ENCODE results near the gene TPPP2.
A peak's percentile ranks its signal among the peaks of the same experiment; 100 is the strongest.
"Not testable (repeated sequence)": the region's sequence is repeated elsewhere in the genome, so short reads cannot be mapped to it uniquely, and the experiment has no call there.

Gene TPPP2

DNA sequence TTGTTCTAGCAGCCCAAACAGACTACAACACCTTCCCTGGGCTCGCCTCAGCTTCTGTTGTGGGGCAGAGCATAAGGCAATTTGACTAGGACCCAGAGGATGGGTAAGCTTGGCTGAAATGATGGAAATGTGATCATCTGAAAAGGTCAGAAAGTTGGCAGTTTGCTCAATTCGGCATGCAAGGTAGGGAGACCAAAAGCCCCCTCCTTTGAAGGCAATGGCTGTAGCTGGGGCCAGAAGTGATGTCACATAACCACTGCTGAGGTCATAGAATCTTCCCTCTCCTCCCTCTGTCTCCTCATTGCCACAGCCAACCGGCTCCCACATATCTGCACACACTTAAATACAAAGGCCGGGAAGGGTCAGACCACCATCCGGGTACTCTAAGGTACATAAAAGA is at the start of gene TPPP2:
TSS of gene TPPP2 (plus strand) at position 301 of the 400 bp plus-strand sequence. CDS start 365 bp downstream, outside the sequence.
- DNase-seq: no peak

DNA sequence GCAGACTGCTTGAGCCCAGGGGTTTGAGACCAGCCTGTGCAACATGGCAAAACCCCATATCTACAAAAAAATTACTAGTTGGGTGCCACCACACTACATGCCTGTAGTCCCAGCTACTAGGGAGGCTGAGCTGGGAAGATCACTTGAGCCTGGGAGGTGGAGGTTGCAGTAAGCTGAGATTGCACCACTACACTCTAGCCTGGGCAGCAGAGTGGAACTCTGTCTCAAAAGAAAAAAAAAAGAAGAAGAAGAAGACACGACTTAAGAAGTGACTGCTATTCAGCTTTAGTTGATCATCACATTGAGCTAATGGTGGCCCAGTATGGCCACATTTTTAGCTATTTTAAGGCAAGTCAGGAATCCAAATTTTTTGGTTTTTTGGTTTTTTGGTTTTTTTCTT is 49.1 kb upstream of the TPPP2 start:
- DNase-seq: no peak

DNA sequence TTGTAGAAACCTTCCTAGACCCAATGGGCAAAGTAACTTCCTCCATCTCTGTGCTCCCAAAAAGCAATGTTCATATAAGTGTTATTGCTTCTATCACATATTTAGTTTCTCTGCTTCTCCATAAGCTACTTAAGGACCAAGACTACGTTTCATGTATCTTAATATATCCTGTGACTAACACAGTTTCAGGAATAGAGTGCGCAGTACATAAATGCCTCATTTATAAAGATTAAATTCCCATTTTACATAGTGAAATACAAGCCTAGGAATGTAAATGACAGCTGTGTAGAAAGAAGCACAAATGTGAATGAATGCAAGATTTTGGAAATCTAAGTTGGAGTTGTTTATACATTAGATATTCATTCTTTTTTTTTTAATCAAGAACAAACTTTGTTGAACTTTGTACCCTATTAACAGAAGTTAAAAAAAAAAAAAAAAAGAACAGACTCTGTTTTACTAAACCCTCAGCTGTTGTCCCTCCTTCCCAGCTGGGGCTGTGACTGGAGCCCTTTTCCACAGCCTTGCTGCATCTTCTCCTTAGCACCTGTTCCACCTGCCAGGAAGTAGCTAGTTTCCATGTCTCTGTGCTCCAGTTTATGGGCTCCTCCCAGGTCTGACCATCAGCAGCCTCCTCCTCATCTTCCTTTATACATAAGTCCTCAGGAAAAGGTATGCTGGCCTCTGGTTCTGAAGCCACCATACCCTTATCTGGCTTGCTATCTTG is 47.2 kb upstream of the TPPP2 start:
- DNase-seq: no peak

DNA sequence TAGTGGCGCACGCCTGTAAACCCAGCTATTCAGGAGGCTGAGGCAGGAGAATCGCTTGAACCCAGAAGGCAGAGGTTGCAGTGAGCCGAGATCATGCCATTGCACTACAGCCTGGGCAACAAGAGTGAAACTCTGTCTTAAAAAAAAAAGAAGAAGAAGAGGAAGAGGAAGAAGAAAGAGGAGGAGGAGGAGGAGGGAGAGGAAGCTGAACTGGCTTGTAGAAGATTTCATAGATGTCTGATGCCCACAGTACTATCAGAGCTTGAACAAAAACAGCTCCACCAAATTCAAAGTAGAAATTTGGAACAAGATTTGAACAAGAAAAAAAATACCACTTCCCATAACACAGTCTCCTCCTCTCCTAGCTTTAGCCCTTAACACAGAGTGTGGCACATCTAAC is 44.4 kb upstream of the TPPP2 start:
- not testable (repeated sequence) for DNase-seq

DNA sequence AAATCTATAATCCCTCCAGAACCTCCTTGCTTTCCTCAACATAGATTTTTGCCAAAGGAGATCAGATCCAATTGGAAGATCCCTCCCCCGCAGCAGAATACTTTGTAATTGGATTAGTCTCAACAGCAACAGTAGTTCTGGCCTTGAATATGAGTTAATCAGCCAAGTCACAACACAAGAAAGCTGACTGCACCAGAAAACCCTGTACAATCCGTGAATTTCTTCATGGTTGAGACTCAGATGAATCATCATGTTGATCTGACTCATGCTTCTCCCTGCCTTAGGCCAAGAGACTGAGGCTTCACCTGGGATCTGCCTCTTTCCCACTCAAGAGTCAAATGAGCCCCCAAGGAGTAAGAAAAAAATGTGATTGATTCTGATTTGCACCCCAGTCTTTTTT is 43.2 kb upstream of the TPPP2 start:
- peak; percentile 86 for DNase-seq

DNA sequence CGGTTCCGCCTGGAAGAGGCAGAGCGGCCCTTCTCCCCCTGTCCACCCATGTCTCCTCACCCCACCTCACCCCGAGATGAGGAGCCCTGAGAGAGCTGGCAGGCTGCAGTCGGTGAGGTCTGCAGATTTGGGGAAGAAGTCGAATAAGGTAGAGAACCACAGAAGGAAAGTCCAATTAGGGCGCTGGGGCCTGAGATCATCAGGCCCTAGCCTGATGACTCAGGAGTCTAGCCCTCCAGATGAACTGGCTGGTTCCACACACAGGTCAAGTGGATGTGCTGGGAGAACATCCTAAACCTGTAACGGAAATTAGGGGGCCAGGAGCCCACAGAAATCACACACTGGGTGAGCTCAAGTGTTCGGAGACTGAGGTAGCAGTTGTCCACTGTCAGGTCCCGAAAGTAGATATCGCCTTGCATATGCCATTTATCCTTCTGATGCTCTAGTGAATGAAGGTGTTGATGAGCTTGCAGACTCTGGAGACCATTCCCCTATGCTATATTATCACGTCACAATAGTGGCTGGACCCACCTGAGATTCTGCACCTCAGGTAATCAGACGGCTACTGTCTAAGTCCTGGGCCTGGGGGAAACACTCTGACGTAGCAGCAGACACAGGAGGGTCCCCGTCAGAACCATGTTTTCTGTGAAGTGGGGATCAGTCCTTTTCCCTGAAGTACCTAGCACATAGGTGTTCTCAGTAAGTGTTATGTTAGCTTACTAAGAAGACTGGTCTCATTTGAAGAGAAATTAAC is 41.1 kb upstream of the TPPP2 start:
- DNase-seq: no peak

DNA sequence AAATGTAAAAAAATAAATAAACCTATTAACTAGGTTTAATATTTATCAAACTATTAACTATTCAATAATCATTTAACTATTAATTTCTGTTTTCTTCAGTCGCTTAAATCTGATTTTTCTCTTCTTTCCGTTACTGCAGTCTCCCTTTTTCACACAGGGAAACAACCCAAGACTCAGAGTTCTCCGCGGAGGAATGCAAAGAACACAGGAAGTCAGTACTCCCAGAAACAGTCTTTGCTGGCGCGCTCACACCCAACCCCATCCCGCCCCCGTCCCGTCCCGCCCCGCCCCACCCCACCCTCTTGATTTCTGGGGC is 40.6 kb upstream of the TPPP2 start:
- DNase-seq: no peak

DNA sequence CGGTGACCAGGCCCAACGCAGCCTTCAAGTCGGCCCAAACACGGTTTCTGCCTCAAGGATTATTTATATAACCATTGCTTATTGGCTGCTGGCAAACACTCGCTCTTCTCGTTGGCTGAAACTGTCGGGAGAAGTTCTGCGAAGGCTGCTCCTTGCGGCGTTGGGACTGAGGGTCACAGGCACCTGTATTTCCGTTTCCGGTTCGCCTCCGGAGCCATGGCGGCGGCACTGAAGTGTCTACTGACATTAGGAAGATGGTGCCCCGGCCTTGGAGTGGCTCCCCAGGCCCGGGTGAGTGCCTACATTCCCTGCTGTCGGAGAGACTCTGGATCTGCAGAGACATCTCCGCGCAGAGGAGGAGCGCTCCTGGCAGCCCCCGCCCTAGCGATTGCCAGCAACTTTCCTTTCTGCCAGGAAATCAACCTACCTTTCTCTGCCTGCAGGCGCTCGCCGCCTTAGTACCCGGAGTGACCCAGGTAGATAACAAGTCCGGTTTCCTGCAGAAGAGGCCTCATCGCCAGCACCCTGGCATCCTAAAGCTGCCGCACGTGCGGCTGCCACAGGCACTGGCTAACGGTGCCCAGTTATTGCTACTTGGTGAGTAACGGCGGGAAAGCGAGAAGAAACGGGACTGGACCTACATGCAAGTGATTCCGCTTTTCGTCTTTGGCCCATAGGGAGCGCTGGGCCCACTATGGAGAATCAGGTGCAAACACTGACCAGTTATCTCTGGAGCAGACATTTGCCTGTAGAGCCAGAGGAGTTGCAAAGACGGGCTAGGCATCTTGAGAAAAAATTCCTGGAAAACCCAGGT is 40.0 kb upstream of the TPPP2 start, which contains the start of gene METTL17:
TSS of gene METTL17 (plus strand) at position 194 of the 814 bp plus-strand sequence. CDS start at position 217, 23 bp downstream.
- peak; percentile 95 for DNase-seq

DNA sequence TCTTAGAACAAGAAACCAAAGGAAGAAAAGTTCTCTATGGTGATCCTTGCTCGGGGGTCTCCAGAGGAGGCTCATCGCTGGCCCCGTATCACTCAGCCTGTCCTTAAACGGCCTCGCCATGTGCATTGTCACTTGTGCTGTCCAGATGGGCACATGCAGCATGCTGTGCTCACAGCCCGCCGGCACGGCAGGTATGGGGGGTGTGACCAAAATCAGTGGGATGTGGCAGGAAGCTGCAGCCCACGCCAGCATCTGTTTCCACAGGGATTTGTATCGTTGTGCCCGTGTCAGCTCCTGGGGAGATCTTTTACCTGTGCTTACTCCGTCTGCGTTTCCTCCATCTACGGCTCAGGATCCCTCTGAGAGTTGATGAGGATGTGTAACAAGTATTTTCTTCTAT is 33.5 kb upstream of the TPPP2 start:
- no peak for DNase-seq

DNA sequence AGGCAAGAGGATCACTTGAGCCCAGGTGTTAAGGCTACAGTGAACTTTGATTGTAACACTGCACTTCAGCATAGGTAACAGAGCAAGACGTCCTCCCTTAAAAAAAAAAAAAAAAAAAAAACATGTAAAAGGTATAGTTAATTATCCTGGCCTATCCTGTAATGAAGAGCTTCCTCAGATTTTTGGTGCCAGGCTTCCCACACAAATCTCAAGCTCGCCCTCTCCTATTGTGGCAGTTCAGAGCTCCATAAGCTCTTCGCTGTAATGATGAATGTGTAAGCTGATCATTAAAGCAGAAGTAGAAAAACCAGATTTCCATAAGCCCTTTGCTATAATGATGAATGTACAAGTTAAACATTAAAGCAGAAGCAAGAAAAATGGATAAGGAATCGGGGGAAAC is 32.9 kb upstream of the TPPP2 start:
- no peak for DNase-seq

DNA sequence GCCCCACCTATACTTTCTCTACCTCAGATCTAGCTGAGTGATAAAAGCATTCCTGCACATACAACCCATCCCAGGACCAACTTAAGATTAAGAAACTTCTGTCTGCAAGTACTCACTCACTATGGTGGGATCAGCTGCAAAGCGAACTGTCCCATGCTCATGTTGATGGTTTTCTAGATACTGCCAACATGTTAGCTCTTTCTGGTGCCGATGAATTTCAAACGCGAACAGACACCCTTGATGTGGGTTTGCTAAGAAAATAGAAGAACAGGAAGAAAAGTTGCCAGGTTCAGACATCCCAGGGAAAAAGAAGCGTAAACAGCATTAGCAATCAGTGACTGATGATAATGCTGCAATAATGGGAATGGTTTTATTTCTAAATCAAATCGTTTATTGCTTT is 32.5 kb upstream of the TPPP2 start:
- DNase-seq: no peak

DNA sequence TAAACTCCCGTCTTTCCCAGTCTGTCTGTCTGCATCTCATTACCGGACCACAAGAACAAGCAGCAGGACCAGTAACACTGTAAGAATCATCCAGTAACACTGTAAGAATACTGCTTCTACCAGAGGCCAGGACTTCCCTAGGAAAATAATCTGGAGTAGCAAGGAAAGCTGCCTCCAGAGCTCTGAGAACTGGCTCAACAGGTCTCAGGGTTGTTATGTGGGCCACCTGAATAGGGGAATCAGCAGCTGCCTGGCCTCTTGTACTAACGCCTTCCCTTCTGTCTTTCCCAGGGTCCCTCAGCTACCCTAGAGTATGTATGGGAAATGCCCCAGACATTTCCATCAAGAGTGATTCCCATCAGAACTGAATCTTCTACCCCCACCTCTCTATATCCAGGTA is 31.9 kb upstream of the TPPP2 start:
- no peak for DNase-seq

DNA sequence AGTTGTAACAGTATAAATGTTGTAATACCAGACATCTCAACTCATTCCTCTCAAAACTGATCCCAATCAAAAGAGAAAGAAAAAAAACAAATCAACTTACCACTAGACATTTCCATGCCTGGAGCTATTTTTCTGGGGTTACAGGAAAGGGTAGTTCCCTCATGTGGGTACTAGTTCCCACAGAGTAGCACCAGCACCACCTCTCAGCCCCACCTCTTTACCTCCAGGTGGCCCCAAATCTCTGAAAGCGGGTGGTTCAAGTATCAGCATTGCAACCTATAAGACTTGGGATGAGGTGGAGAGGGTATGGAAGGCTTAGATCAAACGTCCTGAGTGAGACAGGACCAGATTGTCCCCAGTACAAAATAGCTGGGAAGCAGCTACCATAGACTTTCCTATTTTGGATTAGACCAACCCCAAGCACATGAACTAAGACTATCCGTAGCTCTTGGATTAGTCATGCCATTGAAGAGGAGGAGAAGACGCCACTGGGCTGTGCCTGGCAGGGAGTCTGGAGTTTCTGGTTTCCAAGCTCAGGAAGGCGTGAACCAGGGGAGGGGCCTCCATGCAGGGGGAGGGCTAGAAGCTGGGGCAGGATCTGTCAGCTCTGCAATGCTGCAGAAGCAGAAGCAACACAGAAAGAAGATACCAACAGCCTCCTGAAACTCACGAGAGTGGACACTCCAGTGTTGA is 31.2 kb upstream of the TPPP2 start, which contains the start of gene SLC39A2:
TSS of gene SLC39A2 (plus strand) at position 620 of the 693 bp plus-strand sequence. CDS start 154 bp downstream, outside the sequence.
- no peak for DNase-seq

DNA sequence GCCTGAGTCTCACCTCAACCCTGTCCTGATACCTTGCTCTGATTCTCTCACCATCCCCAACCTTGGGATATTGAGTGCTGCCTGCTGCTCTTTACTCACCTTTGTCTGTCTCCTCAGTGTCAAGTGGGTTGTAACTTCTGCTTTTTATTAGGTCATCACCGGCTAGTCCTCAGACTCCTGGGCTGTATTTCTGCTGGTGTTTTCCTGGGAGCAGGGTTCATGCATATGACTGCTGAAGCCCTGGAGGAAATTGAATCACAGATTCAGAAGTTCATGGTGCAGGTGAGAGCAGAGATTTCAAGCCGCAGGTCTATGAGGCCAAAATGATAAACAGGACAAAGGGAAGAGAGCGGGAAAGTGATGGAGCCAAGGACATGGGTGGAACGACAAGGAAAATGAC is 30.4 kb upstream of the TPPP2 start:
- DNase-seq: no peak

DNA sequence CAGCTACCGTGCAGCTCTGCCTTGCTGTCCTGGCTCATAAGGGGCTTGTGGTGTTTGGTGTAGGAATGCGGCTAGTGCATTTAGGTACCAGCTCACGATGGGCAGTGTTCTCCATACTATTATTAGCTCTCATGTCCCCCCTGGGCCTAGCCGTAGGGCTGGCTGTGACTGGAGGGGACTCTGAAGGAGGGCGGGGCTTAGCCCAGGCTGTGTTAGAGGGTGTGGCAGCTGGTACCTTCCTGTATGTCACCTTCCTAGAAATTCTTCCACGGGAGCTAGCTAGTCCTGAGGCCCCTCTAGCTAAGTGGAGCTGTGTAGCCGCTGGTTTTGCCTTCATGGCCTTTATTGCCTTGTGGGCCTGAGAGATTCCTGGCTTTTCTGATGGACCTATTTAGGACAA is 28.8 kb upstream of the TPPP2 start:
- no peak for DNase-seq

DNA sequence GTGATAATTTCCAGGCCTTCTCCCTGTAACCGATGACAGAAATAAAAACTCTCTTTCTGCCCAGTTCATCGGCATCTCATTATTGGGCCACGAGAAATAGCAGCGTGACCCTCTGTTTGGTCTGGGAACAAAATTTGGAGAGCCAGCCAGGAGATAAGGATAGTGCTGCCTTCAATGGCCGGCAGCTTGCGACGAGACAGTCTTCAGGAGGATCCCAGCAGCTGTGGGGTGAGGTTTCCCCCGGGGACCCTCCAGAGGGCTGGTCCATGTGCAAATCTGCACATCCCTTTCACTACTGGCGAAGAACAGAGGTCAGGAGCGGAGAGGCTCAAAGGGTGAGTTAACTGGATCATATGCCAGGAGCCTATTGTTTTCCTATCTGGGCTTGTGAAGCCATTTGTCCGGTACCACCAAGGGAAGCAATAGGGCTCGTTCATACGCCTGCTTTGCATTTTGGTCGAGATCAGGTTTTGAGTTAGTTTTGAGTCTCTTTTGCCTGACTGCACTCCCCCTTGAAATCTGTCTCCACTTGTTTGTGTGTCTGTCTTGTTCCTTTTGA is 26.1 kb upstream of the TPPP2 start:
- DNase-seq: no peak

DNA sequence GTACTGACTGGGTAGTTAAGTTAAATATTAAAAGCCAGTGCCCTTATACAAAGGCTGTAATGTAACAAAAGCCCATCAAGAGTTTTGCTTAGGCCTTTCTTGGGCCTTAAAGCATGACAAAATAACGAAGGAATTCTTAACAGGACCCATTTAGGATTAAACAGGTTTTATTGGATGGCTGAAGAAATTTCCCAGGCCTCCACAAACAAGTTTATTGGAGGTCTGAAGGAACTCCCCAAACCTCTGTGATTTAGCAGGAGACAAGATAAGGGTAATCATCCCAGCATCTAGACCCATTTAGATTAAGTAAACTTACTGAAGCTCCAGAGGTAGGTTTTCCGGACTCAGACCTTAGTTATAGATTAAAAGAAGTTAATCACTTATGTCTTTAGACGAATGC is 20.3 kb upstream of the TPPP2 start:
- DNase-seq: not testable (repeated sequence)

DNA sequence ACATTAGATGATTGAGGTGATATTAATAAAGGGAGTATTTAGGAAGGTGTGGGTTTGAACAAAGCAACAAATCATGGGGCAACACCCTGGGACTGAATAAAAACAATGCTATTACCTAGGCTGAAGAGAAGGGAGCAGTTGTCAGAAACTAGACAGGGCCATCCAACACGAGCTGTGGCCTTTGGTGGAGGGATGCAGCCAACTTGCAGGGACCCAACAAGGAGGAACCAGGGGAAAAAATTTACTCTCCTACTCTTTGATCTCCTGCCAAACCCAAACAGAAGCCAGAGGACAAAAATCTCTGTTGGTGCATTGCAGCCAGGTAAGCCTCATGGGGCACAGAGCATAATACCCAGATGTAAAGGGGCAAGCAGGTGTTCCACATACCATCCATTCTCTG is 18.9 kb upstream of the TPPP2 start:
- DNase-seq: no peak

DNA sequence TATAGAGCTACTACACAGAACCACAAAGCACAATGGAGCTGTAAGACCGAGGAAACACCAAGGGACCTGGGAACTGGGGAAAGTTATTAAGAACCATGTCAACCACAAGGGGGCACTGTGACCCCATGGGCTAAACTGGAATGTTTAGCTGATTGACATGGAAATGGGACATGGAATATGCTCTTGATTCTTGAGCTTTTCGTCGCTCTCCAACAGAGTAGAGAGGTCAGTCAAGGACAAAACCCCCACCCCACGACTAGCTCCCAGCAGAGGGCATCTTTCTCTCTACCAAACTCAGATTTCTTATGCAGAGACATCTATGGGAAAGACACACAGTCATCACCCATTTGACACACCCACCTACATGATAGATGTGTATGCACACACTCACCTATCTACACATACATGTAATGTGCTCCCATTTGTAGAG is 15.2 kb upstream of the TPPP2 start:
- DNase-seq: peak; percentile 64

DNA sequence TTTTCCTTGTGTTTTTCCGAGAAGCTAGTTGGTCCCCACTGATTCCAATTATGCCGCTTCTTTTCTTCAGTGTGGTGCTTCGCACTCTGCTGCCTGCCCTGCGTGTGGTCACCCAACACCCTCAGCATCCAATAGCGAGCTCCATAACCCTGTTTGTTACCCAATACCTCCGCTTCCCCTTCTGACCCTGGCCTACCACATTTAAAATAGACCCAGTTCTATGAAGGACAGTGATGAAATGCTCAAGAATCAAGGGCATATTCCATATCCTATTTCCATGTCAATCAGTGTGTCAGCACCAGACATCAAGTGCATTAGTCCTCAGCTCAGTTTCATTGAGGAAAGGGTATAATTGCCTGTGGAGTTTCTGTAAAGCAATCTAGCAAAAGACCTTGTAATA is 14.7 kb upstream of the TPPP2 start:
- DNase-seq: no peak

DNA sequence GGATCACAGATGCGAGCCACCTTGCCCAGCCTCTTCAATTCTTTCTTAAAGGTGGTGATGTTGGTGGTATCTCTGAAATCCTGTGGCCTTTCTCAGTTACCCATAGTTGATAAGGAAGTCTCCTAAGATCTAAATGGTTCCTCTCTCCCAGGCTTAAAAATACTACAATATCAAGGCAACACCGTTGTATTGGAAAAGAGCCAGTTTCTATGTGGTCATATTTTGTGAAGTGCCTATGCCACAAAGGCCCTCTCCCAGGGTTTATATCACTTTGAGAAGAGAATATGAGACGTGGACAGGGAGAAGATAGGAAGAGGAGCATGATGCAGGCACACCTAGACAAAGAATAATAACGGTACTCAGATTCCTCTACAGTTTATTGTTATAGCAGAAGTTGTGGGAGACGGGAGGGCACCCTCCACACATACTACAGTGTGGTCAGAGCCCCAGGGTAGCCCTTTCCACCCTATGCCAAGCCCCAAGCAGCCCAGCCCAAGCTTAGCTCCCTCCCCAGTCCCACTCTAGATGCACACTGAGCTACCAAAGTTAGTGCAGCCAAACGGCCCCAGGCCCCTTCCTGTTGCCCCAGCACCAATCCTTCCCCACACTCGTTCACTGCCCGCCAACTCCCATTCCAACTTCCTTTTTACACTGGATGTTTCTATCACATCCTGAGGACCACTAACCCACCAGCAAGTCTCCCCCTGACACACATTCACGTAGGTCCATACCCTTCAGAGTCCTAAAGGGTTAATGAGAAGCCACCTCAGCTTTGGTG is 13.4 kb upstream of the TPPP2 start:
- no peak for DNase-seq
